WTC11 (cell line): ENCODE measurements around the gene SGPP2.

Source experiments
- CBFB ChIP-seq: sonication (generic); formaldehyde crosslinking; IDR thresholded peaks from 2 replicates; pipeline ENCODE4 v1.8.1; 2022; ENCODE audit warnings: mild to moderate bottlenecking, low read depth, missing genetic modification reagents
- CTCF ChIP-seq: fragments of 200-600 bp; IDR thresholded peaks from 2 replicates; pipeline ENCODE4 v1.8.0; 2022; ENCODE audit warnings: antibody characterized with exemption
- GRHL2 ChIP-seq: fragments of 250-450 bp; sonication (Bioruptor Pico); IDR thresholded peaks from 2 replicates; pipeline ENCODE4 v1.8.0; 2022; ENCODE audit warnings: mild to moderate bottlenecking, moderate library complexity; ENCODE audit not compliant: insufficient replicate concordance, severe bottlenecking
- PRDM15 ChIP-seq: sonication (generic); formaldehyde crosslinking; IDR thresholded peaks from 2 replicates; pipeline ENCODE4 v1.8.0; 2022; ENCODE audit warnings: missing genetic modification reagents
- ZNF121 ChIP-seq: sonication (generic); formaldehyde crosslinking; IDR thresholded peaks from 2 replicates; pipeline ENCODE4 v1.8.0; 2023; ENCODE audit warnings: missing genetic modification reagents
- ZNF138 ChIP-seq: sonication (generic); formaldehyde crosslinking; conservative IDR thresholded peaks from 2 replicates; pipeline ENCODE4 v1.8.1; 2022; ENCODE audit warnings: mild to moderate bottlenecking, moderate library complexity, missing genetic modification reagents
- ZNF532 ChIP-seq: fragments of 250-450 bp; sonication (Bioruptor Pico); IDR thresholded peaks from 2 replicates; pipeline ENCODE4 v1.9.0; 2021; ENCODE audit warnings: mild to moderate bottlenecking, borderline replicate concordance

- TF ChIP-seq CTCF (no peak), CBFB (no peak), ZNF121 (CRISPR knock-in tag) (no peak), ZNF532 (CRISPR knock-in tag) (no peak), ZNF138 (CRISPR knock-in tag) (no peak), PRDM15 (CRISPR knock-in tag) (no peak), GRHL2 (no peak)
Measured at GRCh38 chr2:222532315-222532714, 108.0 kb downstream of the SGPP2 start.
